Activated naive CD4-positive, alpha-beta T cell treated with Interleukin-2 at 50 U/mL for 16 hours (primary cell): ENCODE measurements around the gene GLRB.
"Not testable (repeated sequence)": the region's sequence is repeated elsewhere in the genome, so short reads cannot be mapped to it uniquely, and the experiment has no call there.

Experiments used
- DNase-seq: peaks from one replicate; pipeline ENCODE4 v3.0.0-alpha.2; 2020

Gene GLRB

DNA sequence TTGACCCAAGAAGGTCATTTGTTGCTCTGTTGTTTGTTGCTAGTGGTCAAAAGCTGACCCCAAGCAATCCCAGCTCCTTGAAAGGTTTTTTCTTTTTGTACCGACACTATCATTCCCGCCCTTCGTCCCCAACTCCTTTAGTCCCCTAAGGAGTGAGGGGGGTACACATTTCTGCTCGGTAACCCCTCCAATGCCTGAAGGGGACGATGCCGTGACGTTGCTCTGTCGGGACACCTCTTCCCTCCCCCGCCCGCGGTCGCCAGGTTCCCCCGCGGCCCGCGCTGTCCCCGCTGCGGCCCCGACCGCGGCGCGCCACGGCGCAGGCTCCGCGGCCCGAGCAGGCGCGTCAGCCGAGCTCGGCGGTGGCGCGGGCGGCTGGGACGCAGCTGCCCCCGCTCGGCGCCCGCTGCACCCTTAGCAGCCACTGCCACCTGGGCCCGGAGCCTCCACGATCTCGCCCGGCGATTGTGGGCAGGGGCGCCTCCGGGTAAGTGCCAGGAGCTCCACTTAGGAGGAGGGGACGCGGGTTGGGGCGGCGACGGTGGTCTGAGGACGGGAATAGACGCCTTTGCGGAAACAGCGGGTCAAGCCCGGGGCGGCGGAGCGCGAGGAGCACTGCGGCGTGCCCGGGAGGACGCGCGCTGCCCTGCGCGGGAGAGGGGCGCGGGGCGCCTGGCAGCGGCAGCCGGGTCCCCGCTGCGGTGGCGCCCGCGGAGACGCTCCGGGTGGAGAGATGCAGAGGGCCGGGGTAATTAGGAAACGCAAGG lies at the start of gene GLRB:
TSS of gene GLRB (plus strand) at position 340 of the 767 bp plus-strand sequence. CDS start 1,875 bp downstream, outside the sequence.
- no peak for DNase-seq

DNA sequence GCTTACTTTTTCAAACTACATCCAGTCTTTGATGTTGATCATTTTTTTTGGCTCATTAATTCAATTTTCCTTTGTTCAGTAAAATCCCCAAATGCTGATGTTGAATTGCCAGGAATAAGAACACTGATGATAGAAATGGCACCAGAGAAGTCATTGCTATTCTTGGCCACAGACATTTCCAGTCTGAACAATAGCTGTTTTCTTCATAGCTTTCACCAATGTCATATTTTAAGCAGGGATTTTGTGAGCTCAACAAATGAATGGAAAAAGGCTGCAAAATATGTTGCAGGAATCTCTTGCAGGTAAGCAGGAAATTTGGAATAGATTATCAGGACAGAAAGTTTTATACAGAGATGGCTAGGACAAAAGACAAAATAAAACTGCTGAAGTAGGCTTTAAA lies 40.5 kb upstream of the GLRB start:
- no peak for DNase-seq

GRCh38 chr4:157040405-157040804 lies 35.5 kb upstream of the GLRB start:
- no peak for DNase-seq

GRCh38 chr4:157043131-157043530 lies 32.8 kb upstream of the GLRB start:
- DNase-seq = no peak

- no peak for DNase-seq
Measured at GRCh38 chr4:157045507-157046127, 30.3 kb upstream of the GLRB start.

DNA sequence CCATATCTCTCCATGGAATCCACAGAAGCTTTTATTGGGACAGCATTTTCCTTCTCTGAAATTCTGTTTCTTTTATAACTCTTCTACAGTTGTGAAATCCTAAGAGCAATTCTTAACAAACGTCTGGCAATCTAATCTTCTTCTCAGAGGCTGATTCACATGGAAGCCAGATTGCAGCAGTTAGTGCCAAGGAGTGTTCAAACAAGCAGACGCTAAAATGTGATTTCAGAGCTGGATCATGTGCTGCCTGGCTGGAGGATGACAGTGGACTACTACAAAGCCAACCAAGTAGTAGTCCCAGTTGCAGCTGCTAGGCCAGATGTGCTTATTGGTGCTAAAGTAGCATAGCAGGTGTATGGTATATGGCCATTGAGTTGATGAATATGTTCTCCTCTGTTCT lies 27.7 kb upstream of the GLRB start:
- no peak for DNase-seq

DNA sequence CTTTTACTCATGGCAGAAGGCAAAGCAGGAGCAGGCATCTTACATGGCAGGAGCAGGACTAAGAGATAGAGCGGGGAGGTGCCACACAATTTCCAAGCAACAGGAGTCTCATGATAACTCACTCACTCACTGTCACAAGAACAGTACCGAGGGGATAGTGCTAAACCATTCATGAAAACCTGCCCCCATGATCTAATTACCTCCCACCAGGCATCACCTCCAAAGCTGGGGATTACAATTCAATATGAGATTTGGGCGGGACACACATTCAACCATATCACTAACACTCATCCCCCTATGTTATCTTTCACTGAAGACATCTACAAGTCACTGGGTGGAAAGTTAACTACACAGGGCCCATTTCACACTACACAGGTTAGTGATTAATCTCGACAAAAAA lies 25.4 kb upstream of the GLRB start:
- no peak for DNase-seq

- DNase-seq = no peak
Measured at GRCh38 chr4:157052429-157053040, 23.4 kb upstream of the GLRB start.

DNA sequence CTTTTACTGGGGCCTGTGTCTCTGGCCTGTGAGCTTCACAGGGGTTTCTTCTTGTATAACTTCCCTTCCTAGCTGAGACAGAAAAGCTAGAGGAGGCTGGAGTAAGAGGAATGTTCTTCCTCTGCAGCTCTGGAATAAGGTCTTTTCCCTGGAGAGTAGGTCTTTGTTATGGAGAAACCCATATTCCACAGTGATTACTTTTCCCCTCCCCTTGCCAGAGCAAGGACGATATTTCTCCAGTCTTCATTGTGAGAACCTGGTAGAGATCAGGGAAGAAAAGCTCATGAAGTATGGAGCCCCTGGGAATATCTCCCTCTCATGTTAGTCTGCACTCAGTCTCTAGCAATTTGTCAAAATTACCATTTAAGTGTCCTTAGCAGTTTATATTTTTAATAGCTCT lies 18.7 kb upstream of the GLRB start:
- DNase-seq = no peak

GRCh38 chr4:157058899-157059298 lies 17.1 kb upstream of the GLRB start:
- DNase-seq = not testable (repeated sequence)

DNA sequence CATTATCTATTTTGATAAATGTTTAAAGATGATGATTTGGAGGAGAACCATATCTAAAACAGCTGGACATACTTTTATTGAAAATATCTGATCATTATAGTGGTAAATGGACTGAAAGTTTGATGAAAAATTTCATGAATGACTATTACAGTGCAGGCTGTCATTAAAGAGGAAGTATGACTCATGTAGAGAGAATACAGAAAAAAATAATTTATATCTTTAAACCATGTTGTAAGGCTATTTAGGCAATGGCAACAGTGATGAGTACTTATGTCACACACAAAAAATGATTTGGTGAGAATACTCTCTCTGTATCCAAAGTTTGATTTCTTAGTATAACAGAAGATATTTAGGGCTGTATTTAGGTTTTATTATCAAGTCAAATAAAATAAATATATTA lies 3.9 kb upstream of the GLRB start:
- DNase-seq = no peak

DNA sequence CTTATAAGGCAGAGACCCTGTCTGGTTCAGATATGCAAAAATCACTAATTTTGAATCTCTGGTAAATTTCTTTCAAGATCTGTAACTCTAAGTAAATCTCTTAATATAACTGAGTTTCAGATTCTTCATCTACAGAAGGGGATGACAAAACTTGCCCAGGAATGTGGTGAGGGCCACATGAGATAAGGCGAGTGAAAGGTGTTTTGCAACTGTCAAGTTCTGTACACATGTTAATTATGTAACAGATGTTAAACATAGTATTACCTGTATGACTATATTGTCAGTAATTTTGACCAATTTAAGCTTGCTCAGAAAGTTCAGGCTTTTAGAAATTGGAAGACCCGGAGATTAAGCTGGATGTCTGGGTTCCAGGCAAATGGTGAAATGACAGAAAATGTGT lies 549 bp upstream of the GLRB start:
- no peak for DNase-seq

DNA sequence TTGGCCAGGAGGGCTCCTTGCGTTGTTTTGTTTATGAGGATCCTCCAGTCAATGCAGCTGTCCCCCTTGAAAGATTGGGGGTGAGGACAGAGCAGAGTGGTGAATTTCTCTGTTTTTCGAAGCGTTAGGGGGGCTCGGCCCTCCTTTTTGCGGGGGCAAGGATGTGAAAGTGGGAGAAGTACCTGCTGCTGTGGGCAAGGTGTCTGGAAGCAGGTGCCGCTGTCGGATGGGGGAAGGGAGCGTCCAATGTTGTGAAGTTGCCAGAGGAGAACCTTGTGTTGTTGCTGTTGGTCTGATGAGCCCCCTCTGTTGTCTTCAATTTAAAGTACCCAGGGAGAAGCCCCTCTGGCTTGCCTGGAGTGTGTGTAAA lies 613 bp downstream of the GLRB start:
- no peak for DNase-seq

GRCh38 chr4:157079441-157079840 lies 3.5 kb downstream of the GLRB start:
- no peak for DNase-seq

GRCh38 chr4:157080605-157081004 lies 4.7 kb downstream of the GLRB start:
- no peak for DNase-seq

GRCh38 chr4:157095716-157096115 lies 19.8 kb downstream of the GLRB start:
- no peak for DNase-seq

GRCh38 chr4:157096439-157096838 lies 20.5 kb downstream of the GLRB start:
- DNase-seq = no peak

DNA sequence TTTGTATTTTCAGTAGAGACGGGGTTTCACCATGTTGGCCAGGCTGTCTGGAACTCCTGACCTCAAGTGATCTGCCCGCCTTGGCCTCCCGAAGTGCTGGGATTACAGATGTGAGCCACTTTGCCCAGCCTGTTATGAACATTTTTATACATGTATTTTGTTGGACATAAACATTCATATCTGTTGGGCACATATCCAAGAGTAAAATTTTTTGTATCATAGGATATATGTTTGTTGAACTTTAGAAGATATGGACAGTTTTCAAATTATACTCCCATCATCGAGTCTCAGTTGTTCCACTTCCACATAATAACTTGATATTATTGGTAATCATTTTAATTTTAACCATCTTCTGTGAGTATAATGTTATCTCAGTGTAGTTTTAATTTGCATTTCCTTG lies 23.6 kb downstream of the GLRB start:
- DNase-seq = no peak

GRCh38 chr4:157104541-157104940 lies 28.6 kb downstream of the GLRB start:
- DNase-seq = no peak

DNA sequence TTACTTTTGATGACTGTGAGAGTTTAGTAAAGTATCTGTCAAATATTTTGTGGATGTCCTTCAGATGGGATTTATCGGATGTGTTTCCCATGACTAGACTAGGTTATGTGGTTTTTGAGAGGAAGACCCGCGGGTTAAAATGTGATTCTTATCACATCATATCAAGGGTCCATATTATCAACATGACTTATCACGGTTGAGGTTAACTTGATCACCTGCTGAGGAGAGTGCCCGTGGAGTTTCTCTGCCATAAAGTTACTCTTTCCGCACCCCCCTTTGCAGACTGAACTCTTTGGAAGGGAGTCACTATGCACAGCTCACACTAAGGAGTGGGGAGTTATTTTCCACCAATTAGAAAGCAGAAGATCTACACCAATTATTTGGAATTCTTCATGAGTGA lies 38.7 kb downstream of the GLRB start:
- DNase-seq = no peak

DNA sequence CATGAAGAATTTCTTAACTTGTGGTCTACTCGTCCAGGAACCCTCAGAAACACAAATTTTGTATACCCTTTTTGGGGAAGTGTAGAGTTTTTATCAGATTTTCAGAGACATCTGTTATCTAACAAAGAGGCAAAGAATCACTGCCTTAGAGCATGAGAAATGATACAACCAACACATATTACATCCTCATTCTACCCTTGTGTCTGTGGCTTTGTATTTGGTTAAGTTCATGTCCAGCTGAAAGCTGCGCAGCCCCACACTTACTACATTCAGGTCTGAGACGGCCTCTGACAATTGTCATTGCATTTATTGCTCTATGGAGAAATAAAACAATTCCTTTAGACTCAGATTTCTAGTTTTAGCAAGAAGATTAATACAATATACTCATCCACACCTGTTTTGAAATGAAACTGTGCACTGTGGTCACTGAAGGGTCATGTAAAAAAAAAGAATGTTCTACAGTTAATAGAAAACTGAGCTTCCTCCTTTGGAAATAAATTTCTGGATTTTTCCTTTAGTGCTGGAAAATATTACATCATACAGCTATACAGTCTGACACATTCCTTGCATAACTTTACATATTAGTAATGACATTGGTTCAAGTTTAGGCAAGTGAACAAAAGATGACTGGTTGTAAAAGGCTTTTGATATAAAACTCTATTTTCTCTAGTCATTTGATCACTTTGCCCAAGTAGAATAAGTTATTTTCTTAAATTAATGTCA lies 39.8 kb downstream of the GLRB start:
- no peak for DNase-seq

GRCh38 chr4:157121401-157121800 lies 45.5 kb downstream of the GLRB start:
- no peak for DNase-seq

GRCh38 chr4:157127571-157127970 lies 51.6 kb downstream of the GLRB start:
- no peak for DNase-seq

GRCh38 chr4:157128395-157128794 lies 52.4 kb downstream of the GLRB start:
- no peak for DNase-seq
